ENCODE data around the gene PTDSS2. TPM values are rescaled to one million over a fixed set of nuclear protein-coding genes. Genes with fewer than 3 reads are reported as not detected.

Gene PTDSS2
- total RNA-seq, 1 donor from 2014 or later, result 26.9 TPM

GRCh38 chr11:529728-530411 is 79.8 kb downstream of the PTDSS2 start:
- DNase-seq (ENCODE audit: low spot score), result no peak

GRCh38 chr11:530960-531831 is 81.1 kb downstream of the PTDSS2 start:
- DNase-seq (ENCODE audit: low spot score), result no peak

- DNase-seq (ENCODE audit: low spot score), result no peak
These were observed 81.9 kb downstream of the PTDSS2 start for GRCh38 chr11:531919-532526.

- DNase-seq (ENCODE audit: low spot score), result no peak
These were observed 82.5 kb downstream of the PTDSS2 start for GRCh38 chr11:532527-532985.

- no peak for DNase-seq (ENCODE audit: low spot score)
These were observed 83.0 kb downstream of the PTDSS2 start for GRCh38 chr11:532986-533585.

- no peak for DNase-seq (ENCODE audit: low spot score)
These were observed 83.7 kb downstream of the PTDSS2 start for GRCh38 chr11:533586-534395.

- DNase-seq (ENCODE audit: low spot score), result no peak
These were observed 84.5 kb downstream of the PTDSS2 start for GRCh38 chr11:534396-535209.

GRCh38 chr11:535210-535518 is 85.1 kb downstream of the PTDSS2 start:
- DNase-seq (ENCODE audit: low spot score), result no peak

- peak; percentile 98 for DNase-seq (ENCODE audit: low spot score)
These were observed 85.7 kb downstream of the PTDSS2 start, which contains the start of gene HRAS for GRCh38 chr11:535519-536454. Gene HRAS (minus strand): TSS chr11:535576.

GRCh38 chr11:536841-537621 is 87.0 kb downstream of the PTDSS2 start, which contains the start of gene LRRC56:
Gene LRRC56 (plus strand): TSS chr11:537527. CDS start chr11:540685, 3,158 bp downstream.
- no peak for DNase-seq (ENCODE audit: low spot score)

GRCh38 chr11:537622-538430 is 87.7 kb downstream of the PTDSS2 start:
- no peak for DNase-seq (ENCODE audit: low spot score)

GRCh38 chr11:538431-539051 is 88.5 kb downstream of the PTDSS2 start:
- no peak for DNase-seq (ENCODE audit: low spot score)

- no peak for DNase-seq (ENCODE audit: low spot score)
These were observed 89.9 kb downstream of the PTDSS2 start for GRCh38 chr11:539971-540481.
